ENCODE measurements around the gene ZNF71. TPM values are rescaled to one million over a fixed set of nuclear protein-coding genes. Genes with fewer than 3 reads are reported as not detected.

The ZNF71 gene
- total RNA-seq, 1 donor from 2014 or later, result 29.6 TPM

GRCh38 chr19:56567274-56568120 is 27.6 kb upstream of the ZNF71 start, which contains the start of gene ZNF470:
Gene ZNF470 (plus strand): TSS chr19:56567468. CDS start chr19:56570312, 2,844 bp downstream.
- no peaks in the 10 kb centered on the region for H3K4me1 Mint-ChIP-seq (ENCODE audit: unreplicated experiment)
- peak within 1 kb of the TSS; percentile 97 for H3K4me3 Mint-ChIP-seq (ENCODE audit: unreplicated experiment)
- TF ChIP-seq CTCF (IDR thresholded peaks at IDR 0.05; ENCODE audit: unreplicated experiment), result no peak
- H3K36me3 Mint-ChIP-seq (ENCODE audit: low read depth, unreplicated experiment), result peaks cover 76% of the 10 kb centered on the region
- peak within 1 kb of the TSS; percentile 57 for H3K27ac Mint-ChIP-seq (ENCODE audit: unreplicated experiment)
- DNase-seq (ENCODE audit: low spot score), result peak; percentile 86
- peaks cover 52% of the 10 kb centered on the region for H3K9me3 Mint-ChIP-seq (ENCODE audit: unreplicated experiment)
- H3K27me3 Mint-ChIP-seq (ENCODE audit: unreplicated experiment), result peaks cover 4% of the 10 kb centered on the region

GRCh38 chr19:56572589-56572988 is 22.5 kb upstream of the ZNF71 start:
- DNase-seq (ENCODE audit: low spot score), result no peak
- Mint-ChIP-seq H3K27me3 (ENCODE audit: unreplicated experiment) (peaks cover 6% of the 10 kb centered on the region), H3K36me3 (ENCODE audit: low read depth, unreplicated experiment) (peaks cover 95% of the 10 kb centered on the region), H3K4me3 (ENCODE audit: unreplicated experiment) (peak overlapping the region; percentile 62), H3K4me1 (ENCODE audit: unreplicated experiment) (no peaks in the 10 kb centered on the region), H3K9me3 (ENCODE audit: unreplicated experiment) (peaks cover 64% of the 10 kb centered on the region), H3K27ac (ENCODE audit: unreplicated experiment) (no peak overlapping the region)
- no peak for TF ChIP-seq CTCF (IDR thresholded peaks at IDR 0.05; ENCODE audit: unreplicated experiment)

- no peak for DNase-seq (ENCODE audit: low spot score)
- peaks cover 95% of the 10 kb centered on the region for H3K36me3 Mint-ChIP-seq (ENCODE audit: low read depth, unreplicated experiment)
- H3K27ac Mint-ChIP-seq (ENCODE audit: unreplicated experiment), result no peak overlapping the region
- H3K4me1 Mint-ChIP-seq (ENCODE audit: unreplicated experiment), result no peaks in the 10 kb centered on the region
- H3K4me3 Mint-ChIP-seq (ENCODE audit: unreplicated experiment), result peak overlapping the region; percentile 49
- TF ChIP-seq CTCF (IDR thresholded peaks at IDR 0.05; ENCODE audit: unreplicated experiment), result no peak
- H3K27me3 Mint-ChIP-seq (ENCODE audit: unreplicated experiment), result peaks cover 5% of the 10 kb centered on the region
- H3K9me3 Mint-ChIP-seq (ENCODE audit: unreplicated experiment), result peaks cover 67% of the 10 kb centered on the region
Measured at GRCh38 chr19:56573914-56574313, 21.2 kb upstream of the ZNF71 start.

GRCh38 chr19:56577719-56578602 is 17.1 kb upstream of the ZNF71 start:
- peaks cover 73% of the 10 kb centered on the region for H3K36me3 Mint-ChIP-seq (ENCODE audit: low read depth, unreplicated experiment)
- TF ChIP-seq CTCF (IDR thresholded peaks at IDR 0.05; ENCODE audit: unreplicated experiment), result no peak
- peaks cover 5% of the 10 kb centered on the region for H3K27me3 Mint-ChIP-seq (ENCODE audit: unreplicated experiment)
- H3K4me1 Mint-ChIP-seq (ENCODE audit: unreplicated experiment), result no peaks in the 10 kb centered on the region
- peaks cover 63% of the 10 kb centered on the region for H3K9me3 Mint-ChIP-seq (ENCODE audit: unreplicated experiment)
- peak overlapping the region; percentile 60 for H3K4me3 Mint-ChIP-seq (ENCODE audit: unreplicated experiment)
- H3K27ac Mint-ChIP-seq (ENCODE audit: unreplicated experiment), result no peak overlapping the region
- no peak for DNase-seq (ENCODE audit: low spot score)
